ENCODE data around the gene TOPBP1.

TOPBP1 gene

GRCh38 chr3:133661454-133662277 is at the start of gene TOPBP1:
TOPBP1 (minus strand) TSS chr3:133661941; CDS start chr3:133661127, 814 bp downstream.
- no peak for TF ChIP-seq GATA3 (IDR thresholded peaks at IDR 0.05; ENCODE audit: low read depth, low read length)
- TF ChIP-seq GATA2 (IDR thresholded peaks at IDR 0.05; ENCODE audit: low read depth, low read length): no peak

- no peak for TF ChIP-seq GATA3 (IDR thresholded peaks at IDR 0.05; ENCODE audit: low read depth, low read length)
- peak; percentile 53; the same call in 1 of the 2 replicates for TF ChIP-seq GATA2 (IDR thresholded peaks at IDR 0.05; ENCODE audit: low read depth, low read length)
These were observed 49.3 kb upstream of the TOPBP1 start for GRCh38 chr3:133711013-133711412.

- no peak for TF ChIP-seq GATA3 (IDR thresholded peaks at IDR 0.05; ENCODE audit: low read depth, low read length)
- TF ChIP-seq GATA2 (IDR thresholded peaks at IDR 0.05; ENCODE audit: low read depth, low read length): no peak
These were observed 47.5 kb upstream of the TOPBP1 start for GRCh38 chr3:133709139-133709750.

- TF ChIP-seq GATA2 (IDR thresholded peaks at IDR 0.05; ENCODE audit: low read depth, low read length): no peak
- TF ChIP-seq GATA3 (IDR thresholded peaks at IDR 0.05; ENCODE audit: low read depth, low read length): no peak
These were observed 44.3 kb upstream of the TOPBP1 start for GRCh38 chr3:133706033-133706432.

GRCh38 chr3:133703915-133704314 is 42.2 kb upstream of the TOPBP1 start:
- TF ChIP-seq GATA2 (IDR thresholded peaks at IDR 0.05; ENCODE audit: low read depth, low read length) (no peak), GATA3 (IDR thresholded peaks at IDR 0.05; ENCODE audit: low read depth, low read length) (no peak)

- TF ChIP-seq GATA2 (IDR thresholded peaks at IDR 0.05; ENCODE audit: low read depth, low read length) (no peak), GATA3 (IDR thresholded peaks at IDR 0.05; ENCODE audit: low read depth, low read length) (no peak)
These were observed 40.0 kb upstream of the TOPBP1 start for GRCh38 chr3:133701435-133702358.

- no peak for TF ChIP-seq GATA3 (IDR thresholded peaks at IDR 0.05; ENCODE audit: low read depth, low read length)
These were observed 38.6 kb upstream of the TOPBP1 start for GRCh38 chr3:133700351-133700750.

GRCh38 chr3:133699903-133700302 is 38.2 kb upstream of the TOPBP1 start:
- no peak for TF ChIP-seq GATA3 (IDR thresholded peaks at IDR 0.05; ENCODE audit: low read depth, low read length)

GRCh38 chr3:133699467-133699866 is 37.7 kb upstream of the TOPBP1 start:
- TF ChIP-seq GATA3 (IDR thresholded peaks at IDR 0.05; ENCODE audit: low read depth, low read length): no peak
- TF ChIP-seq GATA2 (IDR thresholded peaks at IDR 0.05; ENCODE audit: low read depth, low read length): no peak

- TF ChIP-seq GATA3 (IDR thresholded peaks at IDR 0.05; ENCODE audit: low read depth, low read length) (no peak), GATA2 (IDR thresholded peaks at IDR 0.05; ENCODE audit: low read depth, low read length) (no peak)
These were observed 36.2 kb upstream of the TOPBP1 start for GRCh38 chr3:133697960-133698359.

- TF ChIP-seq GATA3 (IDR thresholded peaks at IDR 0.05; ENCODE audit: low read depth, low read length): no peak
- TF ChIP-seq GATA2 (IDR thresholded peaks at IDR 0.05; ENCODE audit: low read depth, low read length): no peak
These were observed 33.9 kb upstream of the TOPBP1 start for GRCh38 chr3:133695560-133696171.

GRCh38 chr3:133694288-133695268 is 32.8 kb upstream of the TOPBP1 start:
- TF ChIP-seq GATA3 (IDR thresholded peaks at IDR 0.05; ENCODE audit: low read depth, low read length) (no peak), GATA2 (IDR thresholded peaks at IDR 0.05; ENCODE audit: low read depth, low read length) (no peak)

GRCh38 chr3:133693821-133694220 is 32.1 kb upstream of the TOPBP1 start:
- TF ChIP-seq GATA3 (IDR thresholded peaks at IDR 0.05; ENCODE audit: low read depth, low read length): no peak
- TF ChIP-seq GATA2 (IDR thresholded peaks at IDR 0.05; ENCODE audit: low read depth, low read length): no peak

Measured in SH-SY5Y (cell line).